Measurements from ENCODE around the gene DERA.

The DERA gene

GRCh38 chr12:16086462-16086861, 175.3 kb downstream of the DERA start:
- no peak for DNase-seq

GRCh38 chr12:16086942-16087341, 175.8 kb downstream of the DERA start:
- no peak for DNase-seq

Measured in stimulated activated naive CD4-positive, alpha-beta T cell (primary cell).